HG02759 (cell line): ENCODE data around the gene CD6.

Experiments used
- ATAC-seq: cut with Tn5 transposase; IDR thresholded peaks from one replicate; pipeline ENCODE4 v1.9.1; 2021; ENCODE audit warnings: mild to moderate bottlenecking, moderate library complexity; ENCODE audit not compliant: unreplicated experiment

The CD6 gene

GRCh38 chr11:61007956-61008896 is 36.7 kb downstream of the CD6 start:
- no peak for ATAC-seq

DNA sequence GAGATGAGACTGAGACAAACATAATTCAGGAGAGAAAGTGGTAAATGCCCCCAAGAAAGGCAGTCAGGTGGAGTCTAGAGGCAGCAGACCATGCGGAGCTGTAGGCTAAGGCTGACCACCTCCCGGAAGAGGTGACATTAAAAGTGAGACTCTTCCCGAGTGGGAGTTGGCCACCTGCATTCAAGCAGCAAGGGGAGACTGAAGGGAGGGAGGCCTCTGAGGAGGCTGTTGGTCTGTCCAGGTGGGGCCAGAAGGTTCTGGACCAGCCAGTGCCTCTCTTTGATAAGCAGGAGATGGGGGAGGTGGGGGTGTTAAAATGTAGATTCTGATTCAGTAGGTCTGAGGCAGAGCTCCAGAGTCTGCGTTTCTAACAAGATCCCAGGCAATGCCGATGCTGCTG is 37.5 kb downstream of the CD6 start:
- no peak for ATAC-seq

DNA sequence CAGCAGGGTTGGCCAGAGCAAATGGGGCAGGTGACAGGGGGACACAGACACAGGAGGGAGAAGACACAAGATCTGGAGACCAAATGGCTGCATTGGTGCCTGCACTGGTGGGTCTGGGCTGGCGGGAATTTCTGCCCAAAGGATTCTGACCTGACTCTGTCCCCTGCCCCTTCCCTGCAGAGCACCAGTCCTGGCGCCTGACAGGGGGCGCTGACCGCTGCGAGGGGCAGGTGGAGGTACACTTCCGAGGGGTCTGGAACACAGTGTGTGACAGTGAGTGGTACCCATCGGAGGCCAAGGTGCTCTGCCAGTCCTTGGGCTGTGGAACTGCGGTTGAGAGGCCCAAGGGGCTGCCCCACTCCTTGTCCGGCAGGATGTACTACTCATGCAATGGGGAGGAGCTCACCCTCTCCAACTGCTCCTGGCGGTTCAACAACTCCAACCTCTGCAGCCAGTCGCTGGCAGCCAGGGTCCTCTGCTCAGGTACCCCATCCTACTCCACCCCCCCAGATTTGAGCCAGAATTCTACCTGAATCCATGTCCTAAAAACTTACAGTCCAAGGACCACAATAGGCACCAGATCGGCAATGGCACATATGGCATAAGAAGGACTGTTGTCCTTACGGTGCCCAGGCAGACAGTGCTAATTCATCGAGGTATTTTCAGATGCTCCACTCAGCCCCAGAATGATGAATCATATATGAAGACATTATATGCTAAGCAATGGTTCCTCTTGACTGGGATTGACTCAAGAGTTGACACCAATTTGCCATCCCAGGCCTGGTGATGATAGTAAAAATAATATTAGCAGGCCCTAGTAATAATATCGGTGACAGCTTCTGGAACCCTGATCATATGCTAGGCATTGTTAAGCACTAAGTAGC is 38.2 kb downstream of the CD6 start:
- no peak for ATAC-seq

DNA sequence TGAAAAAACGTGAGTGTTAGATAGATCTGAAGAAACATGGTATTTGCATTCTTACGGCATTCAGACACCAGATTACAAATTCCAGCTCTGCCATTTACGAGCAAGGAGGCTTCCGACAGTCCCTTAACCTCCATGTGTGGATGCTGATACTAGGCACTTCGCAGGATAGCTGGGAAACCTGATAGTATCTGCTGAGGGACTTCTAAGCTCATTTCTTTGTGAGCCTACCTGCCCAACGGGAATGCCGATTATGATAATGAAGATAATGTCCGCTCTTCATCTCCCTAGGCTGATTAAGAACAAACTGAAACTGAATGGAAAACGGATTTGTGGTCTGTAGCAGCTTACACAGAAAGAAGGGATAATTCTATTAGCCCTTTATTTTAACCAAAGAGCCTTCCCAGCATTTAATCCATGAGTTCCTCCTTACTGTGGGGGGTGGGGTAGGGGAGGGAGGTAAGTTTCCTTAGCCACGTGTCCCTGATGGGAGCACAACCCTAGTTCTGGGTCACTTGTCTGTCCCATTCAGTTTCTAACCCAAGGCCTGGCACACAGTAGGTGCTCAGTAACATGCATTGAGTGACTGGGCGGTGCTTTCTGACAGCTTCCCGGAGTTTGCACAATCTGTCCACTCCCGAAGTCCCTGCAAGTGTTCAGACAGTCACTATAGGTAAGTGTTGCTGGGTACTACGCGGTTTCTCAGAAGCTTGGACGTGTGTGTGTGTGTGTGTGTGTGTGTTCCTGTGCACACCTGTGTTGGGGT is 39.2 kb downstream of the CD6 start:
- ATAC-seq = no peak

DNA sequence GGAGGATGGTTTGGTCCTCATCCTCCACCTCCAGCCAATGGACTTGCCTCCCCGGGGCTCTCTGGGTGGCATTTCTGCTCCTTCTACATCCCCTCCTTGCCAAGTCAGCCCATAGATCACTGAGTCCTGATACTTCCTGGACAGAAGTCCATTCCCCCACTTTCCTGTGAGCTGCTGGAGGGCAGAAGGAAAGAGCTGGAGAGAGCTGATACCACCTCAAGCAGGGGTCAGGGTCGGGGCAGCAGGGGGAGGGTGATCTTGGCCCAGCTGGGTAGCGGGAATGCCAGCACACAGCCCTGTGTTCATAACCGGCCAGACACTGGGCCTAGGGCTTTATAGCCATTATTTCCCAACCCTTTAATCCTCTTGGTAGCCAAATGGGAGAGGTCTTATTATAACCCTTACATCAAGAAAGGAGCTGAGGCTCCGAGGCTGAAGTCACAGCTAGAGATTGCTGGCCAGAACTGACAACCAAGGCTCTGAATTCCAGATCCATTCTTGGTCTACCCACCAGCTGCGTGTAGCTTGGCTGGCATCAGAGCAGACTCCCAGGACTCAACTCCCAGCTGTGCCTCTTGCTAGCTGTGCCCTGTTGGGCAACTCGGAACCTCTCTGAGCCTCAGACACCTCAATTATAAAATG is 39.9 kb downstream of the CD6 start:
- no peak for ATAC-seq

- ATAC-seq = no peak
These were observed 40.7 kb downstream of the CD6 start for GRCh38 chr11:61011950-61012736.

DNA sequence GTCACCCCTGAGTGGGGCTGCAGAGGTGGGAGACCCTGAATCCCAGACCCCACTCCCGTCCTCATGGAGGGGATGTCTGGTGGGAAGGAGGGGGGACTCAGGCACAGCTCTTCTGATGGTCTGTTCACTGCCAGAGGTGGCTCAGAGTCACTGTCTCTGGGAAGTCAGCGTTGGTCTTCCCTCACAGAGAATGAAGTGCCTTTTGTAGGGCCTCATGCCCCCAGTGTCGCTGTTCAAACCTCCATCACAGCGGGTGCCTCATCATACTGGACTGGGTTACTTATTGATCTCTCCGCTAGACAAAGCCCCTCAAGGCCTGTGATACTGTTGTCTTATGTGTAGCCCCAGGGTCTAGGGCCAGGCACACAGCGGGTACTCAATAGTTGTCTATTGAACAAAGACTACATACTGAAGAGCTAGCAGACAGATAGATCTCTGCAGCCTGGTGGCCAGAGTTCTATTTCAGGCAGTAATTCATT is 41.3 kb downstream of the CD6 start:
- ATAC-seq = no peak

DNA sequence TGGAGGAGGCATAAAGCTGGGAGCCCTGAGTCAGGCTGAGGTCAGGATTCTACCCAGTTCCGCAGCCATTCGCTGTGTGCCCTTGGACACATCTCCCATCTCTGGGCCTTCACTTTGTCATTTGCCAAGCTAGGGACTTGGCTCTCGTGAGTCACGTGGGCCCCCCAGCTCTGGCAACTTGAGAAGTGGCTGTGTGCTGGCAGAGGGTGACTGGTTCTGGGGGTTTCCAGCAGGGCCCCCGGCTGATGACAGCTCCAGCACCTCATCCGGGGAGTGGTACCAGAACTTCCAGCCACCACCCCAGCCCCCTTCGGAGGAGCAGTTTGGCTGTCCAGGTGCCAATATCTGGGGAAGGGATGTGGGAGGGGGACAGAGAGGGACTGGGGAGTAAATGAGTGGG is 46.6 kb downstream of the CD6 start:
- ATAC-seq = no peak

- ATAC-seq = no peak
These were observed 47.8 kb downstream of the CD6 start for GRCh38 chr11:61019037-61019831.

GRCh38 chr11:61019832-61020405 is 48.4 kb downstream of the CD6 start:
- ATAC-seq = no peak

DNA sequence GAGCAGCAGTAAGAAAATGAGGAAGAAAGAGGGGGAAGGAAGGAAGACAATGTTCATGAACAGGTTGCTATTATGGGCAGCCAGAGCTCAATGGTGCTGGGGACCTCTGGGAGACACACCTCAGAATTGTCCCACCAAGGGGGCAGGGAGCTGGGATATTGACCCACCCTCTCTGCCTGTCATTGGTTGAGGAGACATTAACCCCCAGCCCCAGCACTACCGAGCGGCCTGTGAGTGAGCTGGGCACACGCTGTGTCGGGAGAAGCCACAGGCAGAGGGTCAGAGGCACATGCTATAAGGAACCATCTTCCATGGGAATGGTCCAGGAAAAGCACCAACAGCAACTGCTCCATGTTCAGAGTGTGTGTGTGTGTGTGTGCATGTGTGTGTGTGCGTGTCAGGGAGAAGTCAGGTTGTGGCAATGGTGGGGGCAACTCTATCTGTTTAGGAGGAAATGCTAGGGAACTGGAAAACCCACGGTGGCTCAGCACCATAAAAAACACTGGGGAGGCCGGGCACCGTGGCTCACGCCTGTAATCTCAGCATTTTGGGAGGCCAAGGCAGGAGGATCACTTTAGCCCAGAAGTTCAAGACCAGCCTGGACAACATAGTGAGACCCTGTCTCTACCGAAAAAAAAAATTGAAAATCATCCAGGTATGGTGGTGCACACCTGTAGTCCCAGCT is 49.2 kb downstream of the CD6 start:
- no peak for ATAC-seq

- ATAC-seq = no peak
These were observed 50.3 kb downstream of the CD6 start for GRCh38 chr11:61021661-61022212.

GRCh38 chr11:61022311-61023085 is 51.0 kb downstream of the CD6 start:
- ATAC-seq = no peak

DNA sequence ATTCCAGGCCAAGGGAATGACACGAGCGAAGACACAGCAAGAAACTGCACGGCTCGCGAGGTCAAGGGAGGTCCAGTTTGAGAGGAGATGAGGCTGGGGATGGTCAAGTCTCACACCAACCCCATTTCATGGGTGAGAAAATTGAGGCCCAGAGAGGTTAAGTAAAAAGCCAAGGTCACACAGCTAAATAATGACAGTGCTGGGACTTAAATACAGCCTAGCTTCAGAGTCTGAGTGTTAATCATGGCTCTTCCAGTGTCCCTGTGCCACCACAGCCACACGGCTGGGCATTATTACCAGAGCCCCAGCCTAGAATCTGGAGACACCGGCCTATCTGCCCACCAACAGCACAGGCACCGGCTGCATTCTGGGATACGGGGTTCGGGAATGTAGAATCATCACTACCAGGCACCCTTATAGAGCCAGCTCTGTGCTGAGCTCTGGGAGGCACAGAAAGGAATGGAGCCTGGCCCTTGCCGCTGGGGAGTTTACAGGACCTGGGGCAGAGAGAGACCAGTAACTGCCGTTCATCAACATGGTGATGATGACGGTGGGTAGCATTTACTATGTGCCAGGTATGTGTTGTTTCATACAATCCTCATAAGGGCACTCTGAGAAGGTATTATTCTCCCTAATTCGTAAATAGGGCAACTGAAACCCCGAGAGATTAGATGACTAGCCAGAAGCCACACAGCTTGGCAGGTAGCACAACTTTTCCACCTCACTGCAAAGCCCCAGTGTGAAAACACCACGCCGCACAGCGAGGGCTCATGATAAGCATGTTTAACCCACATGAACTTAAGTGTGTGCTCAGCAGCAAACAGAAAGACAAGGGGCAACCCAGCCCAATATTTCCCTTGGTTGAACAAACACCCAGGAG is 51.8 kb downstream of the CD6 start:
- ATAC-seq = no peak

DNA sequence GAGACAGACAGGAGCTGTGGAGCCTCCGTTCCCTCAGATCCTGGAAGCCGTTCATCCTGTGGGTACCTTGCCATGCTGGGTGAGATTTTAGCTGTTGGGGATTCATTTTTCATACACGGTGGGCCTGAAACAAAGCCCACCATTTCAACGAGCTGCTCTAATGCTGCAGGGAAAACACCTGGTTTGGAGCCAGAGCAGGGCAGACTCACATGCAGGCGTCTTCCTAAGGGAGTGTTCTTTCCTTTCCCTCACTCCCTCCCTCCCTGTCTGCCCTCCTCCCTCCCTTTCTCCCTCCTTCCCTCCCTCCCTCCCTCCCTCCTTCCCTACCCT is 52.5 kb downstream of the CD6 start:
- no peak for ATAC-seq
